HepG2 (cell line): ENCODE data around the gene VPS52. TPM values are rescaled to one million over a fixed set of nuclear protein-coding genes. Genes with fewer than 3 reads are reported as not detected.
A peak's percentile ranks its signal among the peaks of the same experiment; 100 is the strongest.

Experiments used
- AGO1 ChIP-seq: fragments of 200-400 bp; formaldehyde crosslinking; IDR thresholded peaks from 2 replicates; pipeline ENCODE4 v1.6.1; 2017; ENCODE audit warnings: mild to moderate bottlenecking, low read depth, low read length, moderate library complexity; ENCODE audit not compliant: poor library complexity, severe bottlenecking
- CBX5 ChIP-seq: sonication (generic); formaldehyde crosslinking; IDR thresholded peaks from 2 replicates; pipeline ENCODE4 v1.4.0; 2020; ENCODE audit warnings: missing genetic modification reagents, borderline replicate concordance
- CHD4 ChIP-seq: fragments of 200-600 bp; sonication (generic); IDR thresholded peaks from 2 replicates; pipeline ENCODE4 v1.7.0; 2017; ENCODE audit warnings: mild to moderate bottlenecking, low read length, borderline replicate concordance
- CREM ChIP-seq, 2 experiments: sonication (generic) in 1 of 2; formaldehyde crosslinking in 1 of 2; IDR thresholded peaks; 2 replicates each; pipeline versions ENCODE4 v1.4.0 to v1.6.1; 2016 to 2020; ENCODE audit warnings: antibody characterized with exemption in 1 of 2, mild to moderate bottlenecking in 1 of 2, missing genetic modification reagents in 1 of 2
- FOXK2 ChIP-seq: fragments of 450-650 bp; IDR thresholded peaks from 2 replicates; pipeline ENCODE4 v1.6.1; 2016
- IRF2 ChIP-seq: IDR thresholded peaks from 2 replicates; pipeline ENCODE4 v1.6.1; 2018; ENCODE audit warnings: missing genetic modification reagents, missing compliant biosample characterization
- LCORL ChIP-seq, 2 experiments: fragments of 450-650 bp in 1 of 2; sonication (generic) in 1 of 2; formaldehyde crosslinking in 1 of 2; IDR thresholded peaks; 2 replicates each; pipeline versions ENCODE4 v1.5.0 to v1.6.1; 2017 to 2020; ENCODE audit warnings: antibody characterized with exemption in 1 of 2, missing genetic modification reagents in 1 of 2
- NFYB ChIP-seq: sonication (generic); formaldehyde crosslinking; IDR thresholded peaks from 2 replicates; pipeline ENCODE4 v1.4.0; 2020; ENCODE audit warnings: missing genetic modification reagents
- NR0B2 ChIP-seq: sonication (generic); formaldehyde crosslinking; IDR thresholded peaks from 2 replicates; pipeline ENCODE4 v1.4.0; 2020; ENCODE audit warnings: mild to moderate bottlenecking, missing genetic modification reagents
- RFX3 ChIP-seq: IDR thresholded peaks from 2 replicates; pipeline ENCODE4 v1.6.1; 2016; ENCODE audit warnings: missing biosample characterization, missing genetic modification reagents
- SATB2 ChIP-seq: sonication (generic); formaldehyde crosslinking; IDR thresholded peaks from 2 replicates; pipeline ENCODE4 v1.5.0; 2020; ENCODE audit warnings: missing genetic modification reagents
- SP140L ChIP-seq: sonication (generic); formaldehyde crosslinking; IDR thresholded peaks from 2 replicates; pipeline ENCODE4 v1.4.0; 2020; ENCODE audit warnings: missing genetic modification reagents, borderline replicate concordance
- SP4 ChIP-seq: sonication (generic); formaldehyde crosslinking; IDR thresholded peaks from 2 replicates; pipeline ENCODE4 v1.8.1; 2023; ENCODE audit warnings: mild to moderate bottlenecking, missing genetic modification reagents
- TBL1XR1 ChIP-seq: fragments of 150-350 bp; IDR thresholded peaks from 2 replicates; pipeline ENCODE4 v1.6.1; 2014; ENCODE audit warnings: borderline replicate concordance, low read length; ENCODE audit not compliant: partially characterized antibody
- ZBTB1 ChIP-seq: sonication (generic); formaldehyde crosslinking; IDR thresholded peaks from 2 replicates; pipeline ENCODE4 v1.4.0; 2020; ENCODE audit warnings: missing genetic modification reagents, borderline replicate concordance
- ZBTB21 ChIP-seq: sonication (generic); formaldehyde crosslinking; IDR thresholded peaks from 2 replicates; pipeline ENCODE4 v1.4.0; 2020; ENCODE audit warnings: missing genetic modification reagents
- ZC3H13 ChIP-seq: sonication (generic); formaldehyde crosslinking; IDR thresholded peaks from 2 replicates; pipeline ENCODE4 v1.8.1; 2023; ENCODE audit warnings: mild to moderate bottlenecking, missing genetic modification reagents, moderate library complexity
- ZNF205 ChIP-seq: IDR thresholded peaks from 2 replicates; pipeline ENCODE4 v1.6.1; 2018; ENCODE audit warnings: missing biosample characterization, missing genetic modification reagents
- ZNF3 ChIP-seq: IDR thresholded peaks from 2 replicates; pipeline ENCODE4 v1.7.0; 2017; ENCODE audit warnings: inconsistent platforms
- ZSCAN9 ChIP-seq: IDR thresholded peaks from 2 replicates; pipeline ENCODE4 v1.6.1; 2016; ENCODE audit warnings: borderline replicate concordance
- polyA plus RNA-seq, 8 experiments: library from polyadenylated mRNA; depleted of rRNA in 3 of 8; stranded (reverse) in 7 of 8; unstranded in 1 of 8; fragments of >200 nt; fragmentation: Illumina TruSeq in 4 of 8; extraction: Trizol in 4 of 8; gene quantifications; 2 replicates each; pipeline versions ENCODE4 v1.2.1 to v1.2.3, GENCODE V29; 2011 to 2016; ENCODE audit warnings: low read depth in 4 of 8, missing spikeins in 1 of 8, mixed read lengths in 1 of 8; ENCODE audit not compliant: insufficient read depth in 1 of 8
- total RNA-seq, 5 experiments: library from RNA; depleted of rRNA; stranded (reverse); fragments of >200 nt; fragmentation: Illumina TruSeq; extraction: Trizol; gene quantifications; 2 replicates each; pipeline ENCODE4 v1.2.3, GENCODE V29; 2016; ENCODE audit warnings: low read depth in 1 of 5
- TF ChIP-seq, protein P1 (sequence below): sonication (generic); formaldehyde crosslinking; IDR thresholded peaks from 2 replicates; pipeline ENCODE4 v1.4.0; 2020; ENCODE audit warnings: mild to moderate bottlenecking, low read depth, missing genetic modification reagents
- TF ChIP-seq, protein P2 (sequence below): sonication (generic); formaldehyde crosslinking; IDR thresholded peaks from 2 replicates; pipeline ENCODE4 v1.8.1; 2023; ENCODE audit warnings: missing genetic modification reagents, inconsistent platforms, borderline replicate concordance
- TF ChIP-seq, protein P3 (sequence below): sonication (generic); formaldehyde crosslinking; IDR thresholded peaks from 2 replicates; pipeline ENCODE4 v1.4.0; 2020; ENCODE audit warnings: mild to moderate bottlenecking, low read depth, missing genetic modification reagents
- TF ChIP-seq, protein P4 (sequence below): sonication (generic); formaldehyde crosslinking; IDR thresholded peaks from 2 replicates; pipeline ENCODE4 v1.4.0; 2020; ENCODE audit warnings: missing genetic modification reagents

VPS52 gene
- total and polyA plus RNA-seq, 2 of the 13 experiments (the other 11 are each of a cell fraction or from before 2014, with no cell fraction given) = 48.9 to 85.5 TPM

DNA sequence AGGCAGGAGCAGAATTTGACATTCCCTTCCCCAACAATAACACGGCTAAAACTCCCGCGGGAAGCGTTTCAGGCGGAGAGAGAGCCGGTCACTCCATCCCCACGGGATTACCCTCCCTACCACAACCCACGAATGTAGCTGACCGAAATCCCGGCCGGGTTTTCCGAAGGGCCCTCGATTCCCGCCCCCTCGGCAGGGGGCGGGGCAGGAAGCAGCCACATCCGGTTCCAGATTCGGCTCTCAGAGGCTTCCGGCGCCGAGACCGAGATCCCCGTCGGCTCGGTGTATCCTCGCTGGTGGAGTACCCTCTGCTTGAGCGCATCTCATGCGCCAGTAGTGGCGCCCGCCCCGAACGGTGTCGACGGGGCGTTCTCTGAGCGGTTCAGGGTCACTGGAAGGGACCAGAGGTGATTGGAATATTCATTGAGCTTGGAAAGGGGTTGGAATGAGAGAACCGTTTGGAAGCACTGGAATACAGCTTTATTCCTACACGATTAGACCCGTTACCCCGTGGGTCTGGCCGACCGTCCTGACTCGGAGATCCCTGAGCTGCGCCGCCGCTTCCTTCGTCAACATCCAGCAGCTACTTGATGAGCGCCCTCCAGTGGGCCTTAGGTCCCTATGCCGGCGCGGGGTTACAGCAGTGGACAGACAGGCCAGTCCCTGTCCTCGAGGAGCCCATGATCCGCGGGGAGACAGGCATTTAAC is 27.7 kb upstream of the VPS52 start (continued):
- TF ChIP-seq CBX5 (CRISPR knock-in tag) = peak; percentile 76
- no peak for TF ChIP-seq RFX3 (CRISPR knock-in tag)
- peak; percentile 79; the same call in 1 of the 2 replicates for TF ChIP-seq ZNF205 (CRISPR knock-in tag)
- 0 out of 2 replicates have a peak, but pooled peaks have one; percentile 62 for TF ChIP-seq CREM (IDR thresholded peaks at IDR 0.05)
- TF ChIP-seq CREM (CRISPR knock-in tag; IDR thresholded peaks at IDR 0.05) = no peak
- no peak for TF ChIP-seq ZBTB1 (CRISPR knock-in tag)
- TF ChIP-seq, protein P1, sequence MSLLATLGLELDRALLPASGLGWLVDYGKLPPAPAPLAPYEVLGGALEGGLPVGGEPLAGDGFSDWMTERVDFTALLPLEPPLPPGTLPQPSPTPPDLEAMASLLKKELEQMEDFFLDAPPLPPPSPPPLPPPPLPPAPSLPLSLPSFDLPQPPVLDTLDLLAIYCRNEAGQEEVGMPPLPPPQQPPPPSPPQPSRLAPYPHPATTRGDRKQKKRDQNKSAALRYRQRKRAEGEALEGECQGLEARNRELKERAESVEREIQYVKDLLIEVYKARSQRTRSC (CRISPR knock-in tag) = no peak
- TF ChIP-seq, protein P2, sequence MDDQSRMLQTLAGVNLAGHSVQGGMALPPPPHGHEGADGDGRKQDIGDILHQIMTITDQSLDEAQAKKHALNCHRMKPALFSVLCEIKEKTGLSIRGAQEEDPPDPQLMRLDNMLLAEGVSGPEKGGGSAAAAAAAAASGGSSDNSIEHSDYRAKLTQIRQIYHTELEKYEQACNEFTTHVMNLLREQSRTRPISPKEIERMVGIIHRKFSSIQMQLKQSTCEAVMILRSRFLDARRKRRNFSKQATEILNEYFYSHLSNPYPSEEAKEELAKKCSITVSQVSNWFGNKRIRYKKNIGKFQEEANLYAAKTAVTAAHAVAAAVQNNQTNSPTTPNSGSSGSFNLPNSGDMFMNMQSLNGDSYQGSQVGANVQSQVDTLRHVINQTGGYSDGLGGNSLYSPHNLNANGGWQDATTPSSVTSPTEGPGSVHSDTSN = 0 out of 2 replicates have a peak, but pooled peaks have one; percentile 13
- peak; percentile 86; the same call in 1 of the 2 replicates for TF ChIP-seq SP4 (CRISPR knock-in tag)
- TF ChIP-seq NR0B2 (CRISPR knock-in tag) = peak; percentile 94
- TF ChIP-seq, protein P3, sequence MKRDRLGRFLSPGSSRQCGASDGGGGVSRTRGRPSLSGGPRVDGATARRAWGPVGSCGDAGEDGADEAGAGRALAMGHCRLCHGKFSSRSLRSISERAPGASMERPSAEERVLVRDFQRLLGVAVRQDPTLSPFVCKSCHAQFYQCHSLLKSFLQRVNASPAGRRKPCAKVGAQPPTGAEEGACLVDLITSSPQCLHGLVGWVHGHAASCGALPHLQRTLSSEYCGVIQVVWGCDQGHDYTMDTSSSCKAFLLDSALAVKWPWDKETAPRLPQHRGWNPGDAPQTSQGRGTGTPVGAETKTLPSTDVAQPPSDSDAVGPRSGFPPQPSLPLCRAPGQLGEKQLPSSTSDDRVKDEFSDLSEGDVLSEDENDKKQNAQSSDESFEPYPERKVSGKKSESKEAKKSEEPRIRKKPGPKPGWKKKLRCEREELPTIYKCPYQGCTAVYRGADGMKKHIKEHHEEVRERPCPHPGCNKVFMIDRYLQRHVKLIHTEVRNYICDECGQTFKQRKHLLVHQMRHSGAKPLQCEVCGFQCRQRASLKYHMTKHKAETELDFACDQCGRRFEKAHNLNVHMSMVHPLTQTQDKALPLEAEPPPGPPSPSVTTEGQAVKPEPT (CRISPR knock-in tag) = peak; percentile 85; the same call in 1 of the 2 replicates
- TF ChIP-seq AGO1 = peak; percentile 99
- peak; percentile 46; the same call in 1 of the 2 replicates for TF ChIP-seq IRF2 (CRISPR knock-in tag)
- TF ChIP-seq FOXK2 = 0 out of 2 replicates have a peak, but pooled peaks have one; percentile 4
- no peak; the same call in 1 of the 2 replicates for TF ChIP-seq SP140L (CRISPR knock-in tag)
- no peak for TF ChIP-seq LCORL (IDR thresholded peaks at IDR 0.05)
- peak; percentile 72; the same call in 1 of the 2 replicates for TF ChIP-seq LCORL (CRISPR knock-in tag; IDR thresholded peaks at IDR 0.05)
- no peak for TF ChIP-seq SATB2 (CRISPR knock-in tag)
- no peak for TF ChIP-seq ZBTB21 (CRISPR knock-in tag)
- TF ChIP-seq TBL1XR1 = peak; percentile 50
- peak; percentile 57; the same call in 1 of the 2 replicates for TF ChIP-seq CHD4
- TF ChIP-seq ZSCAN9 (CRISPR knock-in tag) = peak; percentile 96
- TF ChIP-seq, protein P4, sequence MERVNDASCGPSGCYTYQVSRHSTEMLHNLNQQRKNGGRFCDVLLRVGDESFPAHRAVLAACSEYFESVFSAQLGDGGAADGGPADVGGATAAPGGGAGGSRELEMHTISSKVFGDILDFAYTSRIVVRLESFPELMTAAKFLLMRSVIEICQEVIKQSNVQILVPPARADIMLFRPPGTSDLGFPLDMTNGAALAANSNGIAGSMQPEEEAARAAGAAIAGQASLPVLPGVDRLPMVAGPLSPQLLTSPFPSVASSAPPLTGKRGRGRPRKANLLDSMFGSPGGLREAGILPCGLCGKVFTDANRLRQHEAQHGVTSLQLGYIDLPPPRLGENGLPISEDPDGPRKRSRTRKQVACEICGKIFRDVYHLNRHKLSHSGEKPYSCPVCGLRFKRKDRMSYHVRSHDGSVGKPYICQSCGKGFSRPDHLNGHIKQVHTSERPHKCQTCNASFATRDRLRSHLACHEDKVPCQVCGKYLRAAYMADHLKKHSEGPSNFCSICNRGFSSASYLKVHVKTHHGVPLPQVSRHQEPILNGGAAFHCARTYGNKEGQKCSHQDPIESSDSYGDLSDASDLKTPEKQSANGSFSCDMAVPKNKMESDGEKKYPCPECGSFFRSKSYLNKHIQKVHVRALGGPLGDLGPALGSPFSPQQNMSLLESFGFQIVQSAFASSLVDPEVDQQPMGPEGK (CRISPR knock-in tag) = no peak
- no peak for TF ChIP-seq ZNF3
- TF ChIP-seq NFYB (CRISPR knock-in tag) = peak; percentile 47
- TF ChIP-seq ZC3H13 = peak; percentile 90
